Suppressor macrophage treated with lipopolysaccharide for 1 hour (primary cell): ENCODE results near the gene ASPDH.
A peak's percentile ranks its signal among the peaks of the same experiment; 100 is the strongest.
"Not testable (repeated sequence)": the region's sequence is repeated elsewhere in the genome, so short reads cannot be mapped to it uniquely, and the experiment has no call there.

Experiments
- DNase-seq, 3 donors: peaks; one replicate each; pipeline ENCODE4 v3.0.0-alpha.2; 2020 to 2022

ASPDH gene

GRCh38 chr19:50547385-50548190 lies 33.9 kb upstream of the ASPDH start:
- DNase-seq, result no peak

GRCh38 chr19:50546527-50547221 lies 33.0 kb upstream of the ASPDH start:
- no peak for DNase-seq

DNA sequence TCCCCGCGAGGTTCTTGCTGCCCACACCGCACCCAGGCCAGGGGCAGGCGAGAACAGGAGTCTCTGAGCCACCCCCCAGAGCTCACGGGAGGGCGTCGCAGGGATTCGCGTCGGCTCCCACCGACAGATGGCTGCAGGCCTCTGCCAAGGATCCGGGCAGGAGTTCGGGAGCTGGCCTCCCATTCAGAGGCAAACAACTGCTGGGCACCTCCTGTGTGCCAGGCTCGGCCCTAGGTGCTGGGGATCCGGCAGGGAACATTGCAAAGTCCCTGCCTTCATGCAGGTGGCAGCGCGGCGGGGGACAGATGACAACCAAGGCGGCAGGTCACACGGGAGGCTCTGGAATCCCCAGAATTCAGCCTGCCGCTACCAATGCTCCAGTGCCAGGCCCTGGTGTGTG lies 29.2 kb upstream of the ASPDH start:
- DNase-seq, result no peak

GRCh38 chr19:50537769-50538230 lies 24.1 kb upstream of the ASPDH start:
- DNase-seq, result peak; percentile 82 to 93 (median 86)

GRCh38 chr19:50537306-50537685 lies 23.6 kb upstream of the ASPDH start:
- DNase-seq, result no peak

DNA sequence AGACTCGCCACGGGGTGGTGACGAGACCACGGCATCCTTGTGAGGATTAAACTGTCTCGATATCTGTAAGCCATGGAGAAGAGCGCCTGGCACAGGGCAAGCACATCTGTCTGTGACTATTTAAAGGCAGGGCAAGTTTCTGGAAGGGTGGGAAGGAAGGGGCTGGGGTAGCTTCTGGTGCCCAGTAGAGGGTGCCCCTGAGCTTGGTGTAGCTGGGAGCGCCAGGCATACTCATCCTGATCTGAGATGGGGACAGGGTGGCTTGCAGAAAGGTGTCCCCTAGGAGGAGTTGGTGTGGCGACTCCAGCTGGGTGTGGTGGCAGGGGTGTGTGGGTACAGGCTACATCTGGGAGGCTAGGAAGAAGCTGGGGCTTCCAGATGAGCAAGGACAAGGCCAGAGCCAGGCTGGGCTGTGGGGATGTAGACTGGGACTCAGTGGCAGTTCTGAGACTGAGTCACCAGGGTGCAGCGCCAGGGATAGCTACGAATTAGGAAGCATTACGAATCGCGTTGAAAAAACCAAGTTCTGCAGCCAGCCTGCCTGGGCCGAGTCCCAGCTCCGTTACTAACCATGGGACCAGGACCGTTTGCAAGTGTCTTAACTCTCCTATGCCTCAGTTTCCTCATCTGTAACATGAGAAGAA lies 23.1 kb upstream of the ASPDH start:
- DNase-seq, result no peak

- no peak for DNase-seq
Observed at GRCh38 chr19:50535672-50536187, 22.0 kb upstream of the ASPDH start.

DNA sequence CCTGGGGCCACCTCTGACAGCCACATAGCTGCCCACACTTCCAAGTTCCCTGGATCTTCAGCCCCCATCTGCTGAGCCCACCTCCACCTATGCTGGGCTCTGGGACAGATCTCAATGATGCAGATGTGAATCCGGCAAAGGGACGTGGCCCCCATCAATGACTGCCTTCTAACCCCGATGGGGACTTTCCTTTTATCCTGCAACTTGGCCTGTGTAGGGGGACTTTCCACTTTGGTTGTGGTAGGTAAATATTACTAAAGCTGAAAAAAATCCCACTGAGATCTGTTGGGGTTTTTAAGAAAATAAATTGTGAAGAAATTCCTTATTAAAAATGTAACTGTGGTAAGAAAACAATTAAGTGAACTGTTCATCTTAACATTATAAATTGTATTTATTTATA lies 20.8 kb upstream of the ASPDH start:
- no peak for DNase-seq

DNA sequence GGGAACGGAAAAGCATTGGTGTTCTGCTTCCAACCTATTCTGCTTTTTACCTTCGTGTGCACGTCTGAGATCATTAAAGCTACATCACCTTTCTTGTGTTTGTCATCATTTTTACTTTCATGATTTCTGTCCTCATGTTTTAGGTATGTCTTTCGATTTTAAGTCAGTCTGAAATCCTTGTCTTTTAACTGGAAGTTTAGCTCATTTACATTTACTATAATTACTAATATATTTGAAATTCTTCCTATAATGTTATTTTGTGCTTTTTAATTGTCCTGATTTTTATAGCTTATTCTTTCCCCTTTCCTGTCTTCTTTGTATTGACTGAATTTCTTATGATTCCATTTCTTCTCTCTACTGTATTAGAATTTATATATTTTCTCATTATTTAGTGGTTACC lies 19.2 kb upstream of the ASPDH start:
- DNase-seq, result no peak

- DNase-seq, result no peak
Observed at GRCh38 chr19:50531171-50531612, 17.5 kb upstream of the ASPDH start.

- not testable (repeated sequence) for DNase-seq
Observed at GRCh38 chr19:50528052-50528451, 14.3 kb upstream of the ASPDH start.

DNA sequence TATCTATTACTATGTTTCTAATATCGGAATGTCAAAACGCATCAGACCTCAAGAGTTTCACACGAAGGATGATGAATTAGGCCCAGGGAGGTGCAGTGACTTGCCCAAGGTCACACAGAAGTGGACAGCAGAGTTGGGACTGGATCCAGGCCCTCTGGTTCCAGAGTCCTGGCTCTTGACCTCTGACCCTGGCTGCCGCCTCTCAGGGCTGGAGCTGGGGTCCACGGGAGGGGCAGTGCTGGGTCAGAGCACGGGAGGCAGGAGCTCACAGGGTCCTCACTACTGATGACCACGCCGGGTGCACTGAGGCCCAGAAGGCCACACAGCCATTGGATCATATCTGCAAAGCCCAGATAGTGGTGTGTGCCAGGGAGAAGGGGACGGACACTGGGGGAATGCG lies 9.2 kb upstream of the ASPDH start:
- no peak for DNase-seq

DNA sequence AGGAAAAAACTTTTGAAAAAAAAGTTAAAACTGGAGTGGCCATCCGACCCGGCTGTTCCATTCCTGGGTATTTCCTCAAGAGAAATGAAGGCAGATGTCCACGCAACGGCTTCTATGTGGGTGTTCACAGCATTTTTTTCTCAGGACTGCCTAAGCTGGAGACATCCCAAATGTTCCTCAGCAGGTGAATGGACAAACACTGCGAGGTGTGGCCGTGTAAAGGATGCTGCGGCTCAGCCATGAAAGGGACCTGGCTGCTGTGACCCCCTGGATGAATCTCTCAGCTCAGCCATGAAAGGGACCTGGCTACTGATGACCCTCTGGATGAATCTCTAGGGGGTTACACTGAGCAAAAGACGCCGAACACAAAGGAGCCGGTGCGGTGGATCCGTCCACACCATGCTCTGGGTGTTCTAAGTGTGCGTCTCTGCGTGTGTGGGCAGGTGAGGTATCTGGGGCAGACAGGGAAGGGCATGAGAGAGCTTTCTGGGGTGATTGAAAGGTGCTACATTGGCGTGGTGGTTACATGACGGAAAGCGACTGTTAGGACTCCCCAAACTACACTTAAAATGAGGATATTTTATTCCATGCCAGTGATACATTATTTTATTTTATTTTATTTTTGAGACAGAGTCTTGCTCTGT lies 7.2 kb upstream of the ASPDH start:
- no peak for DNase-seq

GRCh38 chr19:50519006-50519575 lies 5.4 kb upstream of the ASPDH start:
- no peak for DNase-seq

GRCh38 chr19:50518091-50519005 lies 4.6 kb upstream of the ASPDH start:
- no peak for DNase-seq

GRCh38 chr19:50517704-50518075 lies 4.0 kb upstream of the ASPDH start:
- DNase-seq, result no peak

GRCh38 chr19:50516964-50517703 lies 3.4 kb upstream of the ASPDH start:
- DNase-seq, result no peak

- no peak for DNase-seq
Observed at GRCh38 chr19:50516456-50516855, 2.7 kb upstream of the ASPDH start.

DNA sequence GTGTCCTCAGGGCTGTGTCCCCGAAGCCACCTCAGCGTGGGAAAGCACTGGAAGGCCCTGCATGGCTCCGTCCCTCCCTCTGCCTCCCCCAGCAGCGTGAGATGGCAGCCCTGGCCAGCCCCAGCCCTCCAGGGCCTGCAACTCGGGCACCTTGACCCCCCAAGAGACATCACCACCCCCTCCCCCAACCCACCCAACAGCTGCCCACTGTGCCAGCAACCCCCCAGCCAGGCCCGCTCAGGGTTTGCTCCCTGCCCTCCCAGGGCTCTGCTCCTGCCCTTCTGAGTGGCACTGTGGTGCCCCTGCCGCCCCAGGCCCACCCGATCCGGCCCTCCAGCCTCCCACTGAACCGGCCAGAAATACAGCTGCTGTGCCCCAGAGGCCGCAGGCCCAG lies 1.5 kb upstream of the ASPDH start:
- DNase-seq, result no peak

DNA sequence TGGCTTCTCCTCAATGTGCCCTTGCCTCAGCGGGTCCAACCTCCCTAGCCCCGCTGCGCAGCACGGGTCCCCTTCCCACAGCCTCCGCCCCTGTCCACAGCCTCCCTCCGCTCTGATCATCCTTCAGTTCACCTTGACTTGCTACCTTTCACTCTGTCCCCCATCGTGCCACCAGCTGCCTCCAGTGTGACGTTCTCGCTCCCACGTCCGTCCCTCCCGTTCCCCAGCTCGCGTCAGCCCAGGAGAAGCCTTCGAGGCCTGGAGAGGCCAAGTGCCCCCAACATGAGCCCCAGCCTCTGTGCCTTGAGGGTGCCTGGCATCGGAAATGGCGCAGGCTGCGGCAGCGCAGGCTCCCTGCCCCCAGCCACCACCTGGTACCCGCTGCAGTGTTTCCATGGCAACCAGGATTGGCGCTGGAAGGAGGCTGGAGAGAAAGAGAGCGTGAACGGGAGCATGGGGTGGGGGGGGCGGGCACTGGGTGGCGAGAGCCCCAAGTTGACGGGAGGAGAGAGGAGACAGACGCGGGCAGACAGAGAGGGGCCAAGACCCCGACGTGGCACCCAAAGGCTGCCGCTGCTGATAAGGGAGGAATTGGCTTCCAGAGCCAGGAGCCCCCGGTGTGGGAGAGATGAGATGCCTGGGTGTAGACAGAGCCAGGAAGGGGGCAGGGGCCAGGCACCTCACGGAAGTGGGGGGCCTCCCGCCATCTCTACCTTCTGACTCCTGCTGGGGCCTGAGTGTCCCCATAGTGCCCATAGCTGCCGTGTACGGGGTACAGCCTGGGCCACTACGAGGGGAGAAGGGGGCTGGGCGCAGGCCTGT lies 844 bp upstream of the ASPDH start:
- no peak for DNase-seq
